Superior temporal gyrus (tissue), 1 donor: ENCODE measurements around the gene MAP3K6.

Experiments
- DNase-seq: peaks from one replicate; pipeline ENCODE4 v3.0.0-alpha.2; 2016; ENCODE audit errors: extremely low spot score

MAP3K6 gene

GRCh38 chr1:27355683-27356082 is 11.1 kb downstream of the MAP3K6 start:
- no peak for DNase-seq

- no peak for DNase-seq
Measured at GRCh38 chr1:27353629-27354028, 13.1 kb downstream of the MAP3K6 start.

GRCh38 chr1:27353166-27353565 is 13.6 kb downstream of the MAP3K6 start:
- no peak for DNase-seq

- DNase-seq = no peak
Measured at GRCh38 chr1:27351541-27352107, 15.1 kb downstream of the MAP3K6 start.

- no peak for DNase-seq
Measured at GRCh38 chr1:27350663-27351540, 15.9 kb downstream of the MAP3K6 start.

GRCh38 chr1:27349784-27350662 is 16.7 kb downstream of the MAP3K6 start:
- DNase-seq = no peak

GRCh38 chr1:27348861-27349783 is 17.6 kb downstream of the MAP3K6 start:
- no peak for DNase-seq

GRCh38 chr1:27346991-27347624 is 19.7 kb downstream of the MAP3K6 start:
- DNase-seq = no peak

GRCh38 chr1:27346357-27346756 is 20.4 kb downstream of the MAP3K6 start:
- DNase-seq = no peak

- no peak for DNase-seq
Measured at GRCh38 chr1:27345272-27345671, 21.5 kb downstream of the MAP3K6 start.

- DNase-seq = no peak
Measured at GRCh38 chr1:27343639-27344025, 23.1 kb downstream of the MAP3K6 start.

GRCh38 chr1:27342778-27343638 is 23.8 kb downstream of the MAP3K6 start:
- no peak for DNase-seq

GRCh38 chr1:27342391-27342777 is 24.4 kb downstream of the MAP3K6 start:
- DNase-seq = no peak

- DNase-seq = peak; percentile 22
Measured at GRCh38 chr1:27341525-27342252, 25.1 kb downstream of the MAP3K6 start, which contains the start of gene SYTL1. Gene SYTL1 (plus strand): TSS chr1:27342022. CDS start chr1:27345335, 3,313 bp downstream.

- no peak for DNase-seq
Measured at GRCh38 chr1:27339213-27339612, 27.5 kb downstream of the MAP3K6 start.

GRCh38 chr1:27338751-27339150 is 28.0 kb downstream of the MAP3K6 start:
- no peak for DNase-seq

- DNase-seq = no peak
Measured at GRCh38 chr1:27336756-27337155, 30.0 kb downstream of the MAP3K6 start.

- DNase-seq = no peak
Measured at GRCh38 chr1:27335506-27336422, 31.0 kb downstream of the MAP3K6 start.
